GM19099 (cell line): Measurements from ENCODE around the gene ELAVL2.

Experiments
- POLR2A ChIP-seq: IDR thresholded peaks from 3 replicates; pipeline ENCODE4 v1.6.1; 2011; ENCODE audit warnings: low read depth; ENCODE audit not compliant: insufficient read length; ENCODE audit errors: extremely low read depth

ELAVL2 gene

DNA sequence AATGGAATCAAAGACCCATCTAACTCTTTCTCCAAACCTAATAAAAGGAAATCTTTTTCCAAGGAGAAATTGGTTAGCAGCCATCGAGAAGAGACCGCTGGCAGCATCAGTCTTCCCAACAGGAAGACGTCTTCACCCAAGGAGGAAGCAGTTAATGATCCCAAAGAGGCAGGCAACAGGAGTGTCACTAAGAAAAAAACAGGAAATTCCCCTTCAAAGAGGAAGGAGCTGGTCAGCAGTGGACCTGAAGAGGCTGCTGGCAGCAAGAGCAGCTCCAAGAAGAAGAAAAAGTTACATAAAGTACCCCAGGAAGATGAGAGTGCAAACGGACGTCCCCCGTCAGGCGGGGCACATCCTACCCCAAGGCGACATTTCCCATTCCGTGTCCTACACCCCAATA, 143.7 kb downstream of the ELAVL2 start:
- no peak for TF ChIP-seq POLR2A

DNA sequence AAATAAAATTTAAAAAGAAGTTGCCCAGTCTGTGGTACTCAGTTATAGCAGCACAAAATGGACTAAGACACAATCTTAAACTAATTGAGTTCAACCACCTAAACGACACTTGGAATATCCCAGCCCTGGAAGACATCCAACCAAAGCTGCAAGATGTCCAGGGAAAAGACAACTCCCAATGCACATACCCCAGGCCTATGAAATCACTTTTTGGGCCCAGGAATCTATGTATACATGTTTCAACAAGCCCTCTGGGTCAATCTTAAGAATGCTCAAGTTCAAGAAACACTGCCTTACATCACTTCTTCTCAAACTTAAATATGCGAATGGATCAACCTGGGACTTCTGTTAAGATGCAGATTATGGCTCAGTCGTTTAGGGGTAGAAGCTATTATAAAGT, 148.6 kb downstream of the ELAVL2 start:
- TF ChIP-seq POLR2A: no peak

DNA sequence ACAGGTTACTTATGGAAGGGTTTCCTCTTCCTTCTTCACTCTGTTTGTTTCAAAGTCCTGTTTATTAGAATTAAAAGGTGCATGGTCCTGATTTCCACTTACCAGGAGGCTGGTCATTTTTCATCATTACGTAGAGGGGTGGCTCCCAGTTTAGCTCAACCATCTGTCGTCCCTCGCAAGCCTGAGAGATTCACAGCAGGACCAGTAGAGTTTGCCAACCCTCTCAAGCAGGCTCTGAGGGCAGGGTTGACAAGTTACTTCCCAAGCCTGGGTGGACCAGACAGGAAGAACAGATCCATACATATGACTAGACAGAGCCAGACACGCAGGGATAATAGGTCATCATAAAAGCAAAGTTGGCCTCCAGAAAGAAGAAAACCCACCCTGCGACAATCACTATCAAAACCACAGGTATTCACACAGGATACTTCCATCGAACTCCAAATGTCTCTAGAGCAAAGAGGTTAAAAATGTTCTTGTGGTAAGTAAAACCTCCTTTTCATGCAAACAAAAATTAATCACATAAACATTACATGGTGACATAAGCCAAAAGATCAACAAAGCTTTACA, 151.9 kb downstream of the ELAVL2 start:
- no peak for TF ChIP-seq POLR2A

DNA sequence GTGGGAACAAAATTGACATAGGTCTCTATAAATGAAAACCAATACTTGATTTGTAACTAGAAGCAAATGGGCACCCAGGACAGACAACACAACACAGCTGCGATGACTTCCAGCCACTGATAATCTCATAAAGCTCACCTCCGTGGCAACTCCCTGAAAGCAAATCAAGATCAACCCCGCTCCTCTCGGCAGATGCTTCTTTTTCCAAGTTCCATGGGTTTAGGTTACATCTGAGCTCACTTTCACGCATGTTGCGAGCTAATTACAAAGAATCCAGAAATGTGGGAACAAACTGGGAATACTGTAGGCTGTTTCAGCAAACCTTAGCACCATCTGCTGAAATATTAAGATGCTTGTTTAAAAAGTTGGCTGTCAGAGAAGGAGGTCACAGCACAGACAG, 153.9 kb downstream of the ELAVL2 start:
- no peak for TF ChIP-seq POLR2A

DNA sequence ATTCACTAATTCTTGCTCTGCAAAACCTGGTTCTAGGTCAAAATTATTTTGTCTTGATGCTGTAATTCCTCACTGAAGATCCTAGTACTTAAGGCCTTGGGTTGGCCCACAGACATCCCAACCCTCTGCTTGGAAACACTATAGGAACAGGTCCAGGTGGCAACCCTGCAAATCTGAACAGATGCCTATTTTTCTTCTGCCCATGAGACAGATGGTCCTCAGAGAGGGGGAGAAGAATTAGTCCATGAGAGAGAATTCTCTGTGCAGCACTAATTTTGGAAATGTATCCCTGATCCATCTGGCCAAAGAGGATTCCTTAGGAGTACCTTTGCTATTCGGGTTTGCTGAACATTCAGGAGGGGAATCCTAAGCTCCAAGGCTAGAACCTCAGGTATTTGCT, 156.3 kb downstream of the ELAVL2 start:
- TF ChIP-seq POLR2A: no peak

DNA sequence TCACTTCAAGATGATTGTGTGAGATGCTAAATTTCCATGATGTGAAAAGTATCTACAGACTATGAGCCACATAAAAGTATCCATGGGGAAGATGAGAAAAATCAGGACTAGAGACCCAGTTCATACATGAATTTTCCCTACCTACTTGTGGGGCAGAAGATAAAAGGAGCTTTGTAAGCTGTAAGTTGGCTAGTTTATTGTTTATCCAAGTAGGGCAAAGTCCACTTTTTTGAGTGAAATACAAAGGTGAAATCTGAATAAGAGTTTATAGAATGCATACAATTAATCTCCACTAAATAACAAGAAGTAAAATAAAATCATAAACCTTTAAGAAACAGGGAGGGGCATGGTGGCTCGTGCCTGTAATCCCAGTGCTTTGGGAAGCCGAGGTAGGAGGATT, 160.4 kb downstream of the ELAVL2 start:
- no peak for TF ChIP-seq POLR2A

DNA sequence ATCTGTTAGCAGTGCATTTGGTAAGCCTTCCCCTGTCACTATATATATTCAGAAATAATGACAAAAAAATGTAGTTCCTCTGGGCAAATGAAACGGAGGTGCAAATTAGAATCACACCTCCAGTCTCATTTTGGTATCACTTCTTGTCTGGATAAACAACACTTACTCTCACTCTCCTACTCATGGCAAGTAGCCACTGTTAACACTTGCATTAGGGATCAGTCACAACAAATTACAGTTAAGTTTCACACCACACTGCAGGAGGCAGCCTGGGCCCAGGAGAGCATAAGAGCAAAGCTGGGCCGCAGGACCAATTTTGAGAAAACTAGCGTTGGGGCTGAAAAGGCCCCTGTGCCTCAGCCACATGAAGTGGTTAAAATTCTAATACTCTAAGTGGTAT, 161.0 kb downstream of the ELAVL2 start:
- TF ChIP-seq POLR2A: no peak

DNA sequence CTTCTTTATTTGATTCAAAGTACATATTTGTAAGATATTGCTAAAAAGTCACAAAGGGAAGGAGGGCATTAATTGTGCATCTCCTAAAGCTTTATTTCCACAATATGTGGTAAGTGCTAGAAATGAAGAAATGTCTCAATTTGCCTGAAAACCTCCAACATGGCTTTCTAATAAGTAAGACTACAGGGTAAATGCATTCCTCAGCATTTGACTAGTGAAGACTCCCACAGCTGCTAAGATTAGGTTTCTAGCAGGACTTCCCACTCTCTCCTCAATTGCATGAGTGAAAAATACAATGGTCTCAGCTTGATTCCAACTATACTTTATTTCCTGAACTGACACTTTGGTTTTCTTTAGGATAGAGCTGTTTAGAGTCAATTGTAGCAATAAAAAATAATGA, 162.1 kb downstream of the ELAVL2 start:
- no peak for TF ChIP-seq POLR2A

DNA sequence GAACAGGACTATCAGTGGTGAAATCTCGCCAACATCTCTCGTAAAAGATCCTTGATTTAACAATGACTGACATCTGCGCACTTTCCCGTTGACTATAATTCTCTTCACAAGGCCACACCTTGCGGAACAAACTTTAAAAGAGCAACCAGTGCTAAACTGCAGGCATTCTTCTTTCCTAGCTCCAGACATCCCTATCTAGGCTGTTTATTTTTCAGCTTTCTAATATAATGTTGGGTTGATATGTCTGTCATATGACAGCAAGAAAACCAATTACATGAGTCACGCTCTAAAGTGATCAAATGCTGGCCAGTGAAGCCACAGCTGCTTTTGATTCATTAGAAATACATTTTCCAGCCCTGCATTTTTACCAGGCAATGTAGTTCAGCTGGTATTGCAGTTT, 162.5 kb downstream of the ELAVL2 start:
- TF ChIP-seq POLR2A: no peak

DNA sequence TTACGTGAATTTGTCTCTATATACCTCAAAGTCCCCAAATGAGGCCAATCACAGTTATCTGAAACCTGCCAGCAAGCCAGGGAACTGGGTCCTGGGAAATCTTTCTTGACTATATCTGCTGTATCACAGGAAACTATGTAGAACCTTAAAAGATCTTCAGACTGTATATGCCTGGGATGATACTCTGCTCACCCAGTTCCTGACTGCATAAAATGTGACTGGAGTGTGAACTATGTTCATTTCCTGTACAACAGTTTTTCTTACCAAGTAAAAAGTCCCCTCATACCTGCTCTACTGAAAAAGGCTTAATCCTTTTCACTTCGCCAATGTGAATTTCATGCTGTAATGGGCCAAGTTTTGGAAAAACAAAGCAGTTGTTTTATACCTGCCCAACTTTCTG, 162.9 kb downstream of the ELAVL2 start:
- no peak for TF ChIP-seq POLR2A

DNA sequence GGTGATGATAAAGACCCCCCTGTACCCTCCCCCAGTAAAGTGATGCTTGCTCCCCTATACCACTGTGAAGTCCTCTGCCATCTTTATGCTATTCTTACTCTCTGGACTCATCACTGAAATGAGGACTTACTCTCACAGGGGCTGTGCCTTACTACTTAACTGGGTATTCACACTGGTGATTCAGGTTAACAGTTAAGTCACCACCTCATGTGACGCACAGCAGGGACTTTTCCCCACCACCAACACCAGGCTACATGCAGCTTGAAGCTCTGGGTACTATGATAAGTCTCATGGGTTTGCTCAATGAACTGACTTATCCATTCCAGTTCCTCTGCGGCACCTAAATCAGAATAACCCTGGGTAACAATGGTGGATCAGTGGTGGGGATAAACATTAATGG, 163.7 kb downstream of the ELAVL2 start:
- no peak for TF ChIP-seq POLR2A

DNA sequence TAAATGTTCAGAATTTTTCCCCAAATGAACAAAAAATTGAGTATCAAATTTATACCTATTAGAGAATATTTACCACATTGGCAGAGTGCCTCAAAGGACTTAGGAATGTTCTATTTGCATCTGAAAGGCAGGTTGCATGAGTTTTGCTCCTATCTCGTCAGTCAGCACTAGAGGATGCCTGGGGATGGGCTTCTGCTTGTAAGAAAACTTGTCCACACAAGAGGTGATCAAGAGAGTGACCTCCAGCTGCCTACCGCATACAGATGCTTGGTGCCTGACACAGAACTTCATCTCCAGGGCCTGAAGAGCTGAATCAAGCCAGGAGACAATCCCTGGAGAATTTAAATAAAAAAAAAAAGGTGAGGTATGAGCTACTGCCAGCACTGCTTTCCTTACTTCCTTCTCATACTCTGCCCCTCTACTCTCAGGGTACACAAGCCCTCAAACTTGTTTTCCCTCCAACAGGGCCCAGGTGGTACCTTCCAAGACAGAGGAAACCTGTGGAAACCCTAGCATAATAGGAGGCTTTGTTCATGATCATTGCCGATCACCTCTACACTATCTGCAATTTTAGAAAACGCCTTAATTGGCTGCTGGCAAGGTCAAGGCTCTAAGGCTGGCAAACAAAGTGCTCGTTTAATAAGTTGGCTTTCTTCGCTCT, 166.6 kb downstream of the ELAVL2 start:
- no peak for TF ChIP-seq POLR2A

DNA sequence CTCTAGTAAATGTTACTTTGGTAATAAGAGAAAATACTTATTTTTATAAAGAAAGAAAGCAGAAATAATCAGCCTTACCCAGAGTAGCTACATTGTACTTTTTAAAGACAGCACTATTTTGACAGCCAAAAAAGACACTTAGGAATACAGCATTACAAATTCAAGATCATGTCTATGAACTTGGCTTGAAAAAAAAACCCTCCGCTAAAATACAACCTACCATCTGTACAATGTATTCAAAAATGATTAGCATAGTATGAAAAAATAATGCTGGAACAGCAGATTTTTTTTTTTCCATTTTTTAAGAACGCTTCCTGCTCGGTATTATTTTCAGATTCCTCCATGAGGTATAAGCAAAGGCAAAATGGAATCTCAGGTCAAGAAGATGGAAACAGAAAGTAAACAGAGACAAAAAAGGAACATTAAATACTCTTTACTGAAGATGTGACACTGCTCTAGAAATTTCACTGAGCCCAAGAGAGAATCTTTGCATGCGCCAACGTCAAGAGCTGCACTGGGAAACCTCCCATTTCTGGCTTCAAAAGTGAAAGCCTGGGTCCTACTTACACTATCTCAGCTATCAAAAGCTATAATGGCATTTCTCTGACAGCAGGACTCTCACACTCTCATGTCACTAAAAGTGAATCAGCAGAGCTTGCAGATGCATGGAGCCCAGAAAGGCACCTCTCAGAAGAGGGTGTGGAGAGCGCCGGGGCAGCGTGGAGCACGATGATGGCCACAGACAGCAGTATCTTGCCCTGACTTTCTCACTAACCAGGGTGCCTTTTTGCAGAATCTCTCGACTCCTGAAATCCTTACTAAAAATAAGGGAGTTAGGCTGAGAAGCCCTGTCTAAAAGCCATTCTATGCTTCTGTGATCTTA, 167.4 kb downstream of the ELAVL2 start:
- no peak for TF ChIP-seq POLR2A

DNA sequence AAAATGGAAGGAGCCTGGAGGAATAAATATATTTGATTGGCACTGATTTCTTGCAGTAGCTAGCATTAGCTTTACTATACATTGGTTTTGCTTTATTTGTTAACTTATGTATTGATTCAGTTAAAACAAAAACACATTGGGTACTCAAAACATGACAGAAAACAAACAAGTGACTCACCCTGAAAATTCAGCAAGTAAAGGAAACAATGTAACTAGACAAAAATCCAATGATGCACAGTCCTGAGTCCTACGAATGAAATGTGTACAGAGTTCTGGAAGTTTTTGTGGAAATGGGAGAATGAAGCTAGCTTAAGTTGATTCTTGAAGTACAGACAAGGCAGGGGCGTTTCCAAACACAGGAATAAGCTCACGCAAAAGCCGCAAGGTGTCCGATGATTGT, 175.0 kb downstream of the ELAVL2 start:
- TF ChIP-seq POLR2A: no peak

DNA sequence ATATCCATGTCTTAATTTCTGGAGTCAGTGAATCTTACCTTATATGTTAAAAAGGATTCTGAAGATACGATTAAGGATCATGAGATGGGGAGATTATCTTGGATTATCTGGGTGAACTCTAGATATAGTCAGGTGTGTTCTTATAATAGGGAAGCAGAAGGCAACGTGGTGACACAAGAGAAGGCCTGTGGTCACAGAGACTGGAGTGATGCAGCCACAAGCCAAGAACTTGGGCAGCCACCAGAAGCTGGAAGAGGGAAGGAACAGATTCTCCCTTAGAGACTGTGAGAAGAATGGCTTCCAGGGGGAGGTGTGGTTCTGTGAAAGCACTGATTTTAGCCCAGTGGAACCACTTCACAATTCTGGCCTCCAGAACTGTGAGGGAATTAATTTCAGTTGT, 177.4 kb downstream of the ELAVL2 start:
- no peak for TF ChIP-seq POLR2A

DNA sequence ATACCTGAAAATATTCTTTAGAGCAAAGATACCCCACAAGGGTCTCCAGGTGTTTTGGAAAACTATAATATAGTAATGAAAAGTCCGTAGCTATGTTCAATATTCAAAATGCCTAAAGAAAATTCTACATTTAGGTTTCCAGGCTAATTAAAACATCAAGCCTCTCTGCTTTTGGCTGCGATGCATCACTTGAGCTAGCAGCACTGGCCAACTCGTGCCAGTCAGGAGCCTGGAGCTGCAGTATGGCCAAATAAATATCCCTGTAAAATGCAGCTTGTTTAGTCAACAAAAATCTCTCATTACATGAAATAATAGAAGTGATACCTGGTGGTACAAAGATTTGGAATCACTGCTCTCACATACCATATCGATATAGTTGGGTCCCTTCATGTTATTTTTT, 181.1 kb downstream of the ELAVL2 start:
- TF ChIP-seq POLR2A: no peak
